NCI-H226 (cell line): ENCODE data around the gene FAM167B.

Experiments
- DNase-seq: peaks from one replicate; pipeline ENCODE4 v3.0.0-alpha.2; 2015

The FAM167B gene

GRCh38 chr1:32246888-32247273 lies at the start of gene FAM167B:
Gene FAM167B (plus strand): TSS chr1:32247222. CDS start chr1:32247422, 200 bp downstream.
- peak; percentile 74 for DNase-seq

- DNase-seq = no peak
Measured at GRCh38 chr1:32197837-32198236, 49.2 kb upstream of the FAM167B start.

GRCh38 chr1:32198237-32199042 lies 48.6 kb upstream of the FAM167B start:
- DNase-seq = no peak

- no peak for DNase-seq
Measured at GRCh38 chr1:32199043-32199716, 47.8 kb upstream of the FAM167B start.

- no peak for DNase-seq
Measured at GRCh38 chr1:32199717-32200072, 47.3 kb upstream of the FAM167B start.

- peak; percentile 38 for DNase-seq
Measured at GRCh38 chr1:32200226-32201010, 46.6 kb upstream of the FAM167B start, which contains the start of gene CCDC28B. Gene CCDC28B (plus strand): TSS chr1:32200595. CDS start chr1:32201936, 1,341 bp downstream.

DNA sequence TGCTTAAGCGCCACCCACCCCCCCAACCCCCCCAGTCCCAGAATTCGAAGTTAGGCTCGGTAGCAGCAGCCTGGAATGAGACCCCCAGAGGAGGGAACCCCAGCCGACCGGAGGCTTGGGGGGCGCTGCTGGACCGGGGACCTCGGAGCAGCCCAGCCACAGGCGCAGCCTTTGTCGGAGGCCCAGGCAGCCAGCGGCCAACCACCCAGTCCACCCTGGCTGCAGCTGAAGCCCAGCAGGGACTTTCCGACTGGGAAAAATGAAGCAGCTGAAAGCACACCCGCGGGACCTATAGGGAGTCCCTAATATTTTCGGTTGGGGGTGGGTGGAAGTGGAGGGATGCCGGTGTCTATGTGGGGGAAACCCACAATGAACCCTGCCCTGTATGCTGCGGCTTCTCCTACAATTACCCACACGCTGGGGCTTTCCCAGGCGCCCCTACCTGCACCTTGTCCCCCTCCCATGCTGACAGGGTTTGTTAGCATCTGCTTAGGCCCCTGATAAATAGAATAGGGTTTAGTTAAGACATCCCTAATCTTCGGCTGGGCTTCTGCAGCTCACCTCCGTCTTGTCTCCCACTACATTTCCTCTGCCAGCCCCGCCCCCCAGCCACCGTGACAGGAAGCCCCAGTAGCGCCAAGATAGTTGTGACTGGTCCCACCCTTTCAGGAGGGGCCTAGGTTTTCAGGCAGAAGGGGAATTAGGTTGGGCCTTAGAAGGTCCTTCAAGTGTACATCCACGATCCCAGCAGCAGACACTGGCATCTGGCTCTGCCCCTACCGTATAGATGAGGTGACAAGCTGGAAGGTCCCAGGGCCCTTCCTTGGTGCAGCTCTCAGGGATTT lies 45.8 kb upstream of the FAM167B start:
- no peak for DNase-seq

- no peak for DNase-seq
Measured at GRCh38 chr1:32204943-32205361, 42.1 kb upstream of the FAM167B start.

DNA sequence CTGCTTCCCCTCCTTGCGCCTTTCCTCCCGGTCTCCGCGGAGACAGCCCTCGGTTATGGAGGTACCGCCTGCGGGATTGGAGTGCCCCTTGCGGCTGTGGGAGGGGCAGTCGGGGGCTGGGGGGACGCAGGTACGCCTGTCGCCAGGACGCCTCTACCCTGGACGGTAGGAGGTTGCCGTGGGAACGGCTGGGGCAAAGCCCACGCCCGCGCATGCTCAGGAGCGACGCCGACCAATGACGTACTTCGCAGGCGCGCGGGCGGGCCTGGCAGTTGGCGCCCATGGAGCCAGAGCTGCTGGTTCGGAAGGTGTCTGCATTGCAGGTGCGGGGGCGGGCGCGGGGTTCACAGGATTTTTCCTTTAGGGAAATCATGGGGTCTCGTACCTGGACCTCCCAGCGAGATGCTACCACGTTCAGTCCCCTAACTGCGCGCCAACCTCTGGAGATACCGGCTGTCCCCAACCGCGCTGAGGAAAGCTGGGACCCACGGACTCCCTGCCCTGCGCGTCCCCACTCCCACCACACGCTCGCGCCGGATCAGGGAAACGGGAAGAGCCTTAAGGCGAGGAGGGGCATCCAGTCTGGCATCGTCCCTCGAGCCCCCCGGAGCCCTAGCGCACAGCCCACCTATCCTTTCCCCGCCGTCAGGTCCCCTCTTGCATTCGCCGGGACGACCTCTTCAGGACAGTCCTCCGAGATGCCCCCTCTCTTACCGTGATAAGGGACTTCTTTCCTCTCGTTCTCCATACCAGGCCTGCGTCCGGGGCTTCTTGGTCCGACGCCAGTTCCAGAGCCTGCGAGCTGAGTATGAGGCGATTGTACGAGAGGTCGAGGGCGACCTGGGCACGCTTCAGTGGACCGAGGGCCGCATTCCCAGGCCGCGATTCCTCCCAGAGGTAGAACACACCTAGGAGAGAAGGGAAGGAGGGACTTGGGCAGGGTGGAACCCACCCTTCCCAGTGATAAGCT lies 41.3 kb upstream of the FAM167B start, which contains the start of gene IQCC:
IQCC (plus strand) TSS at position 271 of the 970 bp plus-strand sequence; CDS start at position 282, 11 bp downstream.
- DNase-seq = peak; percentile 81

DNA sequence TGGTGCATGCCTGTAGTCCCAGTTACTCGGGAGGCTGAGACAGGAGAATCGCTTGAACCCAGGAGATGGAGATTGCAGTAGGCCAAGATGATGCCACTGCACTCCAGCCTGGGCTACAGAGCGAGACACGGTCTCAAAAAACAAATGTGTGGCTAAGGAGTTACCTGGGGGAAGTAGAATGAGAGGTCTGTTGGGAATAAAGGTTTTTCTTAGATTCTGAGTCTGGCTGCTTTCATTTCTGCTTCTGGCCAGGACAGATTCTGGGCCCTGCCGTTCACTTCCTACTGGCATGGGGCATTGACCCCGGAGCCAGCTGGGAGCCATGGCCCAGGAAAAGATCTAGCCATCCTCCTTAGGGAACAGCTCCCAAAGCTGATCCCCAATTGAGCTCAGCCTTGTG lies 38.6 kb upstream of the FAM167B start:
- no peak for DNase-seq

GRCh38 chr1:32208891-32209328 lies 38.1 kb upstream of the FAM167B start, which contains the start of gene DCDC2B:
Gene DCDC2B (plus strand): TSS chr1:32209089. CDS start chr1:32209094, 5 bp downstream.
- peak; percentile 65 for DNase-seq

DNA sequence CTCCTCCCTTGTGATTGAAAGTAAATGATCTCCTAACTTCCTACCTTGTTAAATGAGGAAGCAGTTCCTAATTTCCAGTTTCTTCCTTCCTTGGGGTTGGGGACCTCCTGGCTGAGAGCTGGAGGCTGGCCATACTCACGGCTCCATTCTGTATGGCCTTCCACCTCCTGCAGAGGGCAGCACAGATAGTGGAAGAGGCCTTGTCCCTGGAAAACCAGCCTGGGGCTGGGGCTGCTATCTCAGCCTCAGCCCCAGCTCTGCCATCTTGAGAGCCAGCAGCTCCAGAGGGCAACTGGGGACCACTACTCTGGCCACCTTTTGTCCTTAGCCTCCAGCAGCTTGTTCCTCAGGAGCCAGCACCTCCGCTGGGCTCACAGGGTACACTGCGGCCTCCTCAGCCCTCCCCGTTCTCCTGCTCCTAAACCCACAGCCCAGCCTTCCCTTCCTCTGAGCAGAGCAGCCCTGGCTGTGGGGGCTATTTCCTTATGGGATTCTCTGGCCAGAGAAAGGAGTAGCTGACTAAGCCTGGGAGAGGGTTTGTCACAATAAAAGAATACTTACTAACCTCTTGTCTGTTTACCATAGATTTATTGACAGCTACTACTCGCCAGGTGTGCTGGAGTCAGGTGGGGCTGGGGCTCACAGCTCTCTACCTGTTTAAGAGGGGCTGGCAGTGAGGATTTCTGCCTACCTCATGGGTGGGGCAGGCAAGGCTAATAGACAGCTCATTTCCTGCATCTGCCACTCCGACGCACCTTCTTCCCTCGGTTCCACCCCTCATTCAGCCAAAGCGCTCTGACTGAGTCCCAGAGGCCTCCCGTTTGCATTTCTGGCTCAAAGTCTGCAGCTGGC lies 31.2 kb upstream of the FAM167B start:
- DNase-seq = peak; percentile 57

GRCh38 chr1:32216566-32216965 lies 30.5 kb upstream of the FAM167B start:
- DNase-seq = no peak

DNA sequence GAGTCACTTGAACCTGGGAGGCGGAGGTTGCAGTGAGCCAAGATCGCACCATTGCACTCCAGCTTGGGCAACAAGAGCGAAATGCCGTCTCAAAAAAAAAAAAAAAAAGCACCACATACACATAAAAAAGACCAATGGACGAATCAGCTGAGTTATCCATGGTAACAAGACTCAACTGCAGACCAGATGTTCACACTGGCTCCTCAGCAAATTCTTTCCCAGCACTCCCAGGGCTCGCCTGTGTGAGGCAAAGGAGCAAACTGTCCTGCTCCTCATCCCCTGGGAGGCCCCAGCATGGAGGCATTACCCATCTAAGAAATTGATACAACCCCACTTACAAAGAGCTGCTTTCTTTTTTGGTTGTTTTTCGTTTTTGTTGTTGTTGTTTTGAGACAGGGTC lies 28.0 kb upstream of the FAM167B start:
- DNase-seq = no peak

DNA sequence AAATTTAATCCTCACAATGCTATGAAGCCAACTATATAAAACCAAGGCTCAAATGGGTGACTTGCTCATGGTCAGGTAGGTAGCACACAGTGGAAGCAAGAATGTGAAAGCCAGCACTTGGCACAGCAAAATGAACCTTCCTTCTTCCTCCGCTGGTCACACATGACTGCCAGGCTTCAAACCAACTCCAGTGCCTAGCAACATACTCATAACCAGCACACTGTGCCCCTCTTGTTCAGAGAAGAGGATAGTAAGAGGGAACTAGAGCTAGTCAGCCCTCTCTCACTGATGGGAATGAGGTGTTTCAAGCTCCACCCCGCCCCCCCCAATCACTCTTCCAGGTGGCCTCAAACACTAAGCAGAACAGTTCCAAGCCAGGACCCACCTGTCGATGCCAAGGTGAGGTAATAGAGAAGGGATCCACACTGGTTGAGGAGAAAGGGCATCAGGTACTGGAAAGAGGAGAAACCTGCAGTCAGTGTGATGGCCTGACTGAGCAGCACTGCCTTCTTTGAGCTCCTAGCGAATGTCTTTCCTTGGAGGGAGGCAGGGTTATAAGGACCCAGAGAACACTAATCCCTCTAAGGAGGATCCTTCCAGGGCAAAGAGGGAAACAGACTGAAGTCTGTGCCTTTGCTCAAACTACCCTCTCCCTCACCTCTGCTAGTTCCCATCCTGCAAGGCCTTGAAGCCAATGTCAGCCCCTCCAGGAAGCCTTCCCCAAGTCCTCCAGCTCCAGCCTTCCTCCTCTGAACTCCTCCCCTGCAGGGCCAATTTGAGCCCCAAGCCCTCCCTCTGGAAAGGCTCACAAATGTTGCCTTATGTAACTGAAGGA lies 26.1 kb upstream of the FAM167B start:
- DNase-seq = no peak

- no peak for DNase-seq
Measured at GRCh38 chr1:32221581-32221979, 25.4 kb upstream of the FAM167B start.

DNA sequence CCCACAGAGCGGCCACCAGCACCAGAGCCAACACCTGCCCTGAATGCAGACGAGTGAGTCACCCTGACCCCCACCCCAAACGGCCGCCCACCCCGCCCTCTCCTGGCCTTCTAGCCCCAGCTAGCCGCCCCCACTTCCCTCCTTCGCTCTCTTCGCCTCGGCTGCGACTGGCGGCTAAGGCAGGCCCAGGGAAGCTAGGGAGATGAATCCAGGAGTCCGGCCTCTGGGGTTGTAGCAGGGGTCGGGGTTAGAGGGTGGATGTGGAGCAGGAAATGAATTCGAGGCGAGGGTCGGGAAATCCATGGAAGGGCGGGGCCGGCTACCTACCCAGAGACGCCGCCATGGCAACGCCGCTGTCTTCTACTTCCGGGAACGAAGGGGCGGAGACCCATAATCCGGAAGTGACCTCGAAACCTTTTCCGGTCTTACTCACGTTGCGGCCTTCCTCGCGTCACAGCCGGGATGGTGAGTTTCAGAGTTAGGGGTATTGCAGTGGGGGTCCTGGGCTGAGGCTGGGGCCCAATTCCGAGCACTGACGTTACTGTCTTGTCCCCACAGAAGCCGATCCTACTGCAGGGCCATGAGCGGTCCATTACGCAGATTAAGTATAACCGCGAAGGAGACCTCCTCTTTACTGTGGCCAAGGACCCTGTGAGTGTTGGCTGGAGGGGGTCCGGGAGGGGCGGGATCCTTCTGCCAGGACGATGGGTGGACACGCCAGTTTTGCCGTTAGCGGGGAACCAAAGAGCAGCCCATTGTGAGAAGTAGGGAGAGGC lies 24.9 kb upstream of the FAM167B start, which contains the start of the genes EIF3I and TMEM234:
EIF3I (plus strand) TSS at position 428 of the 776 bp plus-strand sequence; CDS start at position 463, 35 bp downstream.
TMEM234 (minus strand) TSS at position 374 of the 776 bp plus-strand sequence; CDS start at position 343, 31 bp downstream.
- DNase-seq = peak; percentile 90

DNA sequence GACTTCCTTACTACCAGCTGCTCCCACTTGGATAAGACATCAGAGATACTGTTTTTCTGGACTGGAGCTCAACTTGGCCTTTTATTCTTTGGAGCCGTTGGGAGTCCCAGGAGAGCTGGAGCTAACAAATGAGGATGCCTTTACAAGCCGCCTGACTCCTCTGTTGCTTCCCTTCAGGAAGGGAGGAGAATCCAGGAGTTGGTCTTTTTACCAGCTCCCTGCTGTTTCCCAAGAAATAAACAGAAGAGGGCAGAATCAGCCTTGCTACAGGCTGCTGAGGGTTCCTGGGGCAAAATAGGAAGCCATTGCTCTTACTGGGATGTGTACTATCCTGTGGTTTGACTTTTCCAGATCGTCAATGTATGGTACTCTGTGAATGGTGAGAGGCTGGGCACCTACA lies 23.3 kb upstream of the FAM167B start:
- DNase-seq = no peak
